Activated B cell treated with CpG ODN at 0.5 μM for 24 hours (primary cell): Measurements from ENCODE around the gene BAZ2B. TPM values are rescaled to one million over a fixed set of nuclear protein-coding genes. Genes with fewer than 3 reads are reported as not detected.
A peak's percentile ranks its signal among the peaks of the same experiment; 100 is the strongest.

Source experiments
- ATAC-seq: fragments of 200-7000 bp; cut with Tn5 transposase; one replicate; pipeline ENCODE4 v1.10.0; 2021; ENCODE audit warnings: low read depth, mild to moderate bottlenecking, moderate library complexity
- CTCF ChIA-PET: fragments of 350-600 bp; sonication (Branson Sonifier 250); formaldehyde crosslinking; loops from one replicate; lab custom pipeline; 2021; ENCODE audit warnings: antibody characterized with exemption; lab: Charles Lee
- POLR2A ChIA-PET: fragments of 350-600 bp; sonication (Branson Sonifier 250); formaldehyde crosslinking; loops from one replicate; lab custom pipeline; 2021; ENCODE audit warnings: antibody characterized with exemption; lab: Charles Lee
- DNase-seq: peaks from one replicate; pipeline ENCODE4 v3.0.0; 2022
- H3K27ac Mint-ChIP-seq: one replicate; pipeline ENCODE4 v1.8.0; 2020; ENCODE audit warnings: mixed read lengths
- H3K27me3 Mint-ChIP-seq: one replicate; pipeline ENCODE4 v1.8.0; 2021; ENCODE audit warnings: mixed read lengths
- H3K36me3 Mint-ChIP-seq: one replicate; pipeline ENCODE4 v1.8.0; 2021; ENCODE audit warnings: low read depth, mixed read lengths
- H3K4me1 Mint-ChIP-seq: one replicate; pipeline ENCODE4 v1.8.0; 2021; ENCODE audit warnings: mixed read lengths
- H3K4me3 Mint-ChIP-seq: one replicate; pipeline ENCODE4 v1.8.0; 2020; ENCODE audit warnings: mild to moderate bottlenecking, mixed read lengths
- H3K9me3 Mint-ChIP-seq: one replicate; pipeline ENCODE4 v1.8.0; 2020; ENCODE audit warnings: mixed read lengths
- CTCF ChIP-seq: fragments of 200-600 bp; IDR thresholded peaks from one replicate; pipeline ENCODE4 v1.8.0; 2022; ENCODE audit warnings: antibody characterized with exemption, mild to moderate bottlenecking
- intact Hi-C: fragments of 100-400 bp; cut with micrococcal nuclease; formaldehyde crosslinking; loops from one replicate; pipeline ENCODE4 v1.15.1; 2024
- total RNA-seq: library from RNA; stranded (reverse); gene quantifications from 2 replicates; pipeline ENCODE4 v1.2.3, GENCODE V29; 2022

BAZ2B gene
- total RNA-seq, 1 donor from 2014 or later: 22.0 TPM

DNA sequence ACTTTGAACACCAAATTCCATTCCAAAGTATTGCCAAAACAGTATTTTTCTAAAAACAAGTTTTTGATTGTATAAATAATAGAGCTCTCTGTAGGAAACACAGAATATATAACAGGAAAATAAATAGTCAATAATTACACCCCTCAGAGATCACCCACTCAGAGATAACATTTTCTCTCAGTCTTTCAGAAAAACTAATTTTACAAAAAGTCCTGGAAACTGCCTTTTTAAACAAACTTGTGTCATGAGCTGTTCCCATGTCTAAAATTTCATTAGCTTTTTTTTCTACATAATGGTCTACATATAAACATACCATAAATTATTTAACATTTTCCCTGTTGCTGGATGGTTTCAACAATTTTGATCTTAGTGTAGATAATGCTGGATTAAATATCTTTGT lies 328.6 kb downstream of the BAZ2B start:
- no peak for DNase-seq
- intact Hi-C loops: loop anchor here (5.0 to 10.0 kb wide), 5 partner anchors 327 to 1877 kb away; partner anchors contain the start of genes BAZ2B, CCDC148, LY75 and PKP4
- Mint-ChIP-seq H3K9me3 (no peaks in the 10 kb centered on the region), H3K27ac (peak overlapping the region; percentile 84), H3K4me3 (peak overlapping the region; percentile 93), H3K27me3 (peaks cover 7% of the 10 kb centered on the region), H3K4me1 (peaks cover 33% of the 10 kb centered on the region), H3K36me3 (peaks cover 2% of the 10 kb centered on the region)
- ATAC-seq: no peak
- ChIA-PET CTCF (interaction anchor here (0.7 to 1.0 kb wide), 2 partner anchors 424 to 1954 kb away, joined by 3 read pairs; no protein-coding TSS in a partner anchor), POLR2A (interaction anchor here (1.1 to 3.9 kb wide), 4 partner anchors 8 to 617 kb away, joined by 3 to 31 read pairs (median 6); partner anchors contain the start of genes LY75 and MARCHF7)
- no peak for TF ChIP-seq CTCF

- Mint-ChIP-seq H3K4me1 (peaks cover 41% of the 10 kb centered on the region), H3K27me3 (peaks cover 2% of the 10 kb centered on the region), H3K27ac (peak overlapping the region; percentile 84), H3K9me3 (no peaks in the 10 kb centered on the region), H3K36me3 (peaks cover 2% of the 10 kb centered on the region), H3K4me3 (peak overlapping the region; percentile 93)
- POLR2A ChIA-PET: interaction anchor here (0.7 to 3.9 kb wide), 8 partner anchors 9 to 617 kb away, joined by 3 to 31 read pairs (median 4); partner anchors contain the start of genes LY75 and MARCHF7
- intact Hi-C loops: loop anchor here (1.0 to 10.0 kb wide), 7 partner anchors 229 to 1878 kb away; partner anchors contain the start of genes BAZ2B, CCDC148, LY75 and MARCHF7
- CTCF ChIA-PET: interaction anchor here (0.7 kb wide), 1 partner anchor 1953 kb away, joined by 3 read pairs; no protein-coding TSS in a partner anchor
- peak; percentile 97 for DNase-seq
- TF ChIP-seq CTCF: no peak
- ATAC-seq: peak; percentile 99
Observed at GRCh38 chr2:159286709-159287441, 329.5 kb downstream of the BAZ2B start.

GRCh38 chr2:159285929-159286708 lies 330.2 kb downstream of the BAZ2B start, which contains the start of gene WDSUB1:
WDSUB1 (minus strand) TSS chr2:159286703; CDS start chr2:159283069, 3,634 bp downstream.
- POLR2A ChIA-PET: interaction anchor here (0.7 to 3.9 kb wide), 6 partner anchors 10 to 618 kb away, joined by 3 to 31 read pairs (median 6); partner anchors contain the start of genes LY75 and MARCHF7
- H3K4me1 Mint-ChIP-seq: peaks cover 48% of the 10 kb centered on the region
- DNase-seq (peak; percentile 32), ATAC-seq (peak; percentile 26)
- no peak for TF ChIP-seq CTCF
- CTCF ChIA-PET: no interaction called here
- intact Hi-C loops: loop anchor here (1.0 to 10.0 kb wide), 7 partner anchors 230 to 1879 kb away; partner anchors contain the start of genes BAZ2B, CCDC148, LY75 and MARCHF7
- peaks cover 2% of the 10 kb centered on the region for H3K27me3 Mint-ChIP-seq
- peak within 1 kb of the TSS; percentile 84 for H3K27ac Mint-ChIP-seq
- peak within 1 kb of the TSS; percentile 93 for H3K4me3 Mint-ChIP-seq
- no peaks in the 10 kb centered on the region for H3K9me3 Mint-ChIP-seq
- peaks cover 5% of the 10 kb centered on the region for H3K36me3 Mint-ChIP-seq

DNA sequence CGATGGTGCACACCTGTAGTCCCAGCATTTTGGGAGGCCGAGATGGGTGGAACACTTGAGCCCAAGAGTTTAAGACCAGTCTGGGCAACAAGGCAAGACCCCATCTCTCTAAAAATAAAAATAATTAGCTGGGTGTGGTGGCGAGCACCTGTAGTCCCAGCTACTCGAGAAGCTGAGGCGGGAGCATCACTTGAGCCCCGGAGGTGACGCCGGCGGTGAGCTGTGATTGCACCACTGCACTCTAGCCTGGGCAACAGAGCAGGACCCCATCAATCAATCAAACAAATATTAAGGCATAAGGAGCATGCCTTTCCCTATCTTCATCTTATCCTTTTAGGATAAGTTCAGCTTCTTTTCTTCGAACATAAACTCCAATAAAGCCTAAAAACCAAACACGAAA lies 330.9 kb downstream of the BAZ2B start:
- peaks cover 50% of the 10 kb centered on the region for H3K4me1 Mint-ChIP-seq
- no peak for TF ChIP-seq CTCF
- peak overlapping the region; percentile 84 for H3K4me3 Mint-ChIP-seq
- DNase-seq: no peak
- no peaks in the 10 kb centered on the region for H3K9me3 Mint-ChIP-seq
- peaks cover 2% of the 10 kb centered on the region for H3K27me3 Mint-ChIP-seq
- intact Hi-C loops: loop anchor here (5.0 to 10.0 kb wide), 5 partner anchors 329 to 1879 kb away; partner anchors contain the start of genes BAZ2B, CCDC148, LY75 and PKP4
- ChIA-PET POLR2A (interaction anchor here (1.7 to 3.9 kb wide), 2 partner anchors 35 to 427 kb away, joined by 7 to 31 read pairs; partner anchors contain the start of gene MARCHF7), CTCF (no interaction called here)
- peak overlapping the region; percentile 83 for H3K27ac Mint-ChIP-seq
- ATAC-seq: no peak
- peaks cover 6% of the 10 kb centered on the region for H3K36me3 Mint-ChIP-seq
